Measurements from ENCODE around the gene CNGB1. TPM values are rescaled to one million over a fixed set of nuclear protein-coding genes. Genes with fewer than 3 reads are reported as not detected.
"Not testable (repeated sequence)": the region's sequence is repeated elsewhere in the genome, so short reads cannot be mapped to it uniquely, and the experiment has no call there.

The CNGB1 gene
- total RNA-seq, 1 donor from 2014 or later, result not detected

GRCh38 chr16:57953857-57954256 lies 17.1 kb downstream of the CNGB1 start:
- no peak for DNase-seq (ENCODE audit: low spot score)
- Mint-ChIP-seq H3K4me3 (ENCODE audit: low read depth) (no peak overlapping the region), H3K27ac (no peak overlapping the region), H3K4me1 (ENCODE audit: low read depth) (no peaks in the 10 kb centered on the region), H3K27me3 (ENCODE audit: low read depth) (no peaks in the 10 kb centered on the region), H3K36me3 (ENCODE audit: low read depth) (no peaks in the 10 kb centered on the region), H3K9me3 (no peaks in the 10 kb centered on the region)
- intact Hi-C loops (cut with micrococcal nuclease), result no loop called here

GRCh38 chr16:57952909-57953308 lies 18.0 kb downstream of the CNGB1 start:
- no peaks in the 10 kb centered on the region for H3K36me3 Mint-ChIP-seq (ENCODE audit: low read depth)
- H3K27me3 Mint-ChIP-seq (ENCODE audit: low read depth), result no peaks in the 10 kb centered on the region
- intact Hi-C loops (cut with micrococcal nuclease), result no loop called here
- H3K4me1 Mint-ChIP-seq (ENCODE audit: low read depth), result no peaks in the 10 kb centered on the region
- no peaks in the 10 kb centered on the region for H3K9me3 Mint-ChIP-seq
- no peak overlapping the region for H3K4me3 Mint-ChIP-seq (ENCODE audit: low read depth)
- DNase-seq (ENCODE audit: low spot score), result no peak
- H3K27ac Mint-ChIP-seq, result no peak overlapping the region

- no peak for DNase-seq (ENCODE audit: low spot score)
- H3K27me3 Mint-ChIP-seq (ENCODE audit: low read depth), result no peaks in the 10 kb centered on the region
- intact Hi-C loops (cut with micrococcal nuclease), result no loop called here
- H3K27ac Mint-ChIP-seq, result no peak overlapping the region
- no peaks in the 10 kb centered on the region for H3K4me1 Mint-ChIP-seq (ENCODE audit: low read depth)
- no peaks in the 10 kb centered on the region for H3K36me3 Mint-ChIP-seq (ENCODE audit: low read depth)
- no peak overlapping the region for H3K4me3 Mint-ChIP-seq (ENCODE audit: low read depth)
- no peaks in the 10 kb centered on the region for H3K9me3 Mint-ChIP-seq
These were observed 19.5 kb downstream of the CNGB1 start for GRCh38 chr16:57951204-57951960.

DNA sequence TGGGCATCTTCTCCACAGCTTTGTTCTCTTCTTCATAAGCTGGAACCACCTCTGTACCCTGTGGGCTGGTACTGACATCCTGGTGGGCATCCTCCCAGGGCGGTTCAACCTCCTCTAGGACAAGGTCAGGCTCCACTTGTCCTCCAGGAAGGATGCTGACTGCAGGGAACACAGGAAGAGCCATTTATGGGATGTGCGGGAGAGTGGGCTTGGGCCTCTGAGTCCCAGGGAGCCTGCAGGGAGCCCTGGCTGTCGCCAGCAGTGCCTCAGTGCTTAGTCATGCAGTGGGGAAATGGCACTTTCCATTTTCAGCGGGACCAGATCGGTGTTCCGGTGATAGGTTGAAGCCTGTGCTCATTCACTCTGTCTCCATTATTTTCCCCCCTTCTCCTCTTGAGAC lies 20.5 kb downstream of the CNGB1 start:
- Mint-ChIP-seq H3K4me3 (ENCODE audit: low read depth) (no peak overlapping the region), H3K9me3 (no peaks in the 10 kb centered on the region), H3K36me3 (ENCODE audit: low read depth) (no peaks in the 10 kb centered on the region), H3K27me3 (ENCODE audit: low read depth) (no peaks in the 10 kb centered on the region), H3K4me1 (ENCODE audit: low read depth) (no peaks in the 10 kb centered on the region), H3K27ac (no peak overlapping the region)
- no peak for DNase-seq (ENCODE audit: low spot score)
- intact Hi-C loops (cut with micrococcal nuclease), result no loop called here

GRCh38 chr16:57949595-57950238 lies 21.2 kb downstream of the CNGB1 start:
- H3K4me3 Mint-ChIP-seq (ENCODE audit: low read depth), result no peak overlapping the region
- no peaks in the 10 kb centered on the region for H3K27me3 Mint-ChIP-seq (ENCODE audit: low read depth)
- no peaks in the 10 kb centered on the region for H3K4me1 Mint-ChIP-seq (ENCODE audit: low read depth)
- no peak for DNase-seq (ENCODE audit: low spot score)
- H3K36me3 Mint-ChIP-seq (ENCODE audit: low read depth), result no peaks in the 10 kb centered on the region
- intact Hi-C loops (cut with micrococcal nuclease), result no loop called here
- H3K27ac Mint-ChIP-seq, result no peak overlapping the region
- H3K9me3 Mint-ChIP-seq, result no peaks in the 10 kb centered on the region

DNA sequence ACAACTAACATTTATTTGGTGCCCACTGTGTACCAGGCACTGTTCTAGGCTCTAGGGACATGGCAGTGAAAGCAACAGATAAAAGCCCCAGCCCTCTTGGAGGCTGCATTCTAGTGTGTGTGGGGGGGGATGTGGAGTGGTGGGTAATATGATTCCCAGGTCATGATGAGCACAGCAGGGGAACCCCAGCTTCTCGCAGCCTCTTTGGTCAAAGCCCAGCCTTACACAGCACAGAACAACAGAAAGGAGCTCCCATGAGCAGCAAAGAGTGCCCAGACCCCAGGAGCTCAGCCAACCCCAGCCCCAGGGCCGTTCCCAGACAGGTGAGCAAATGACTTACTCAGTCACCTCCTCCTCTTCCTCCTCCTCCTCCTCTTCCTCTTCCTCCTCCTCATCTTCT lies 21.9 kb downstream of the CNGB1 start:
- no peaks in the 10 kb centered on the region for H3K9me3 Mint-ChIP-seq
- H3K4me1 Mint-ChIP-seq (ENCODE audit: low read depth), result no peaks in the 10 kb centered on the region
- H3K27ac Mint-ChIP-seq, result no peak overlapping the region
- DNase-seq (ENCODE audit: low spot score), result no peak
- no peak overlapping the region for H3K4me3 Mint-ChIP-seq (ENCODE audit: low read depth)
- H3K36me3 Mint-ChIP-seq (ENCODE audit: low read depth), result no peaks in the 10 kb centered on the region
- intact Hi-C loops (cut with micrococcal nuclease), result no loop called here
- peaks cover 3% of the 10 kb centered on the region for H3K27me3 Mint-ChIP-seq (ENCODE audit: low read depth)

DNA sequence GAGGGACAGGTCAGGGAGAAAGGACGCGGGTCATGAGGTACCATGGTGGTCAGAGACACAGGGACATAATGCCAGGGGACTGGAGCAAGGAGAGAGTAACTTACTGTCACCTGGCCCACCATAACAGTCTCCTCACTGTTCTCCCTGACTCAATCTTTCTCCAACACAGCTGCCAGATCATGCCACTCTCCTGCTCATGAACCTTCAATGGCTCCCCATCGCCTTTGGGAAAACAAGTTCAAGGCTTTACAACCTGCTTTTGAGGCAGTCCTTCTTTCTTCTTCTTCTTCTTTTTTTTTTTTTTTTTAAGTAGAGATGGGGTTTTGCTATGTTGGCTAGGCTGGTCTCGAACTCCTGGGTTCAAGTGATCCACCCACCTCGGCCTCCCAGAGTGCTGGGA lies 22.9 kb downstream of the CNGB1 start:
- H3K4me3 Mint-ChIP-seq (ENCODE audit: low read depth), result no peak overlapping the region
- no peaks in the 10 kb centered on the region for H3K9me3 Mint-ChIP-seq
- no peaks in the 10 kb centered on the region for H3K4me1 Mint-ChIP-seq (ENCODE audit: low read depth)
- intact Hi-C loops (cut with micrococcal nuclease), result no loop called here
- DNase-seq (ENCODE audit: low spot score), result no peak
- peaks cover 3% of the 10 kb centered on the region for H3K27me3 Mint-ChIP-seq (ENCODE audit: low read depth)
- H3K27ac Mint-ChIP-seq, result no peak overlapping the region
- H3K36me3 Mint-ChIP-seq (ENCODE audit: low read depth), result no peaks in the 10 kb centered on the region

DNA sequence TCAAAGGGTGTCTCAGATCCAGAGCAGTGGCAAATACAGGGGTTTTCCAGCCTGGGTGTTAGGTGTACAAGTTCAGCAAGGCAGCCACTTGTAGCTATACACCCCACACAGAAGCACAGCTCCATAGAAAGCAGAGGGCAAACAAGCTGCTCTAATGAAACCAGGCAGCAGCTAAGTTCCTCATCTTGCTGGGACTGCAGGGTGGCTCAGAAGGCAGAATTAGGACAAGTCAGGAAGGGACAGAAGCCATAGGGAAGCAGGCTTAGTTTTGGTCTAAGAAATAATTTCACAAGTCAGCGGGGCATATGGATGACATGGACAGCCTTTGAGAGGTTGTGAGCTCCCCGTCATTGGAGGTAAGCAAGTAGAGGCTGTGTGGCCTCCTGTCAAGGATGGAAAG lies 23.7 kb downstream of the CNGB1 start:
- DNase-seq (ENCODE audit: low spot score), result no peak
- intact Hi-C loops (cut with micrococcal nuclease), result no loop called here
- H3K4me3 Mint-ChIP-seq (ENCODE audit: low read depth), result no peak overlapping the region
- no peaks in the 10 kb centered on the region for H3K9me3 Mint-ChIP-seq
- no peaks in the 10 kb centered on the region for H3K4me1 Mint-ChIP-seq (ENCODE audit: low read depth)
- no peak overlapping the region for H3K27ac Mint-ChIP-seq
- peaks cover 5% of the 10 kb centered on the region for H3K27me3 Mint-ChIP-seq (ENCODE audit: low read depth)
- no peaks in the 10 kb centered on the region for H3K36me3 Mint-ChIP-seq (ENCODE audit: low read depth)

DNA sequence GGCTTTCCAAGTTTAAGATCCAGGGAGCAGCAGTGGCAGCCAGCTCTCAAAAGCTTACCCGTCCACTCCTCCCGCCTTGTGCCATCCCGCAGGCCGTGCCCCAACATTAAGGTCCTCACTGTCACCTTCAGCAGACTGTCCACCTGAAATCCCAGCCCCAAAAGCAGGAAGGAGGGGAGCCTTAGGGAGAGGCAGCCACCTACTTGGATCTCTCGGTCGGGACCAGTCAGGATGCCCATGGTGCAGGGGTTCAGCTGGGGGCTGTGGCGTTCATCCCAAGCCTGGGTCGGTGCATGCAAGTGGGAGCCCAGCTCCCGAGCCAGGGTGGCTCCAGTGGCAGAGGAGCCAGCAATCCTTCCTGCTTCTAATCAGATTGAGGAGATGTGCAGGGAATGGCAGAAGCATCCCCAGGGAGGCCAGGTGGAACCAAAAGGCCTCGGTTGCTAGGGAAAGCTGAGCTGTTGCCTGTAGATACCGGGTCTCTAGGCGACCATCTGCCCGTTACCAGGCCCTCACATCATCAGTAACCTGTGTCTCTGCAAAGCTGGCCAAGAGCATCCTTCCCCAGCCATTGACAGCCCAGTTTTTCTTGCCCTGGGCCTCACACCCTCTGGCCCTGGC lies 24.6 kb downstream of the CNGB1 start:
- Mint-ChIP-seq H3K27me3 (ENCODE audit: low read depth) (peaks cover 5% of the 10 kb centered on the region), H3K36me3 (ENCODE audit: low read depth) (no peaks in the 10 kb centered on the region), H3K4me1 (ENCODE audit: low read depth) (no peaks in the 10 kb centered on the region), H3K27ac (no peak overlapping the region), H3K4me3 (ENCODE audit: low read depth) (no peak overlapping the region), H3K9me3 (no peaks in the 10 kb centered on the region)
- DNase-seq (ENCODE audit: low spot score), result no peak
- intact Hi-C loops (cut with micrococcal nuclease), result no loop called here

GRCh38 chr16:57945740-57946138 lies 25.2 kb downstream of the CNGB1 start:
- intact Hi-C loops (cut with micrococcal nuclease), result no loop called here
- Mint-ChIP-seq H3K4me3 (ENCODE audit: low read depth) (no peak overlapping the region), H3K27me3 (ENCODE audit: low read depth) (peaks cover 5% of the 10 kb centered on the region), H3K27ac (no peak overlapping the region), H3K4me1 (ENCODE audit: low read depth) (no peaks in the 10 kb centered on the region), H3K36me3 (ENCODE audit: low read depth) (no peaks in the 10 kb centered on the region), H3K9me3 (no peaks in the 10 kb centered on the region)
- DNase-seq (ENCODE audit: low spot score), result no peak

GRCh38 chr16:57944970-57945739 lies 25.8 kb downstream of the CNGB1 start:
- DNase-seq (ENCODE audit: low spot score), result no peak
- H3K36me3 Mint-ChIP-seq (ENCODE audit: low read depth), result no peaks in the 10 kb centered on the region
- intact Hi-C loops (cut with micrococcal nuclease), result no loop called here
- no peak overlapping the region for H3K4me3 Mint-ChIP-seq (ENCODE audit: low read depth)
- no peaks in the 10 kb centered on the region for H3K9me3 Mint-ChIP-seq
- no peaks in the 10 kb centered on the region for H3K4me1 Mint-ChIP-seq (ENCODE audit: low read depth)
- H3K27me3 Mint-ChIP-seq (ENCODE audit: low read depth), result peaks cover 5% of the 10 kb centered on the region
- no peak overlapping the region for H3K27ac Mint-ChIP-seq

- H3K36me3 Mint-ChIP-seq (ENCODE audit: low read depth); H3K27ac Mint-ChIP-seq; H3K9me3 Mint-ChIP-seq; H3K27me3 Mint-ChIP-seq (ENCODE audit: low read depth); intact Hi-C loops (cut with micrococcal nuclease); DNase-seq (ENCODE audit: low spot score); H3K4me1 Mint-ChIP-seq (ENCODE audit: low read depth); H3K4me3 Mint-ChIP-seq (ENCODE audit: low read depth): not testable (repeated sequence)
These were observed 27.5 kb downstream of the CNGB1 start for GRCh38 chr16:57943381-57943780.

- H3K36me3 Mint-ChIP-seq (ENCODE audit: low read depth); H3K27ac Mint-ChIP-seq; intact Hi-C loops (cut with micrococcal nuclease); H3K4me1 Mint-ChIP-seq (ENCODE audit: low read depth); DNase-seq (ENCODE audit: low spot score); H3K9me3 Mint-ChIP-seq; H3K4me3 Mint-ChIP-seq (ENCODE audit: low read depth); H3K27me3 Mint-ChIP-seq (ENCODE audit: low read depth): not testable (repeated sequence)
These were observed 29.0 kb downstream of the CNGB1 start for GRCh38 chr16:57941901-57942300.

Measured in activated T-helper 2 cell treated with anti-CD3 and anti-CD28 coated beads, Interferon-gamma antibody, Interleukin-2, Interleukin-4, amounts not matched to agents 10 μg/mL and 5 μg/mL and 100 μg/mL, durations not matched to agents 14 hours and 24 hours and 36 hours (primary cell).